Activated gamma-delta T cell (primary cell): Measurements from ENCODE around the gene NUMA1.

Experiments used
- DNase-seq: peaks from one replicate; lab custom pipeline; 2025; lab: John Stamatoyannopoulos, UW

Gene NUMA1

GRCh38 chr11:72001834-72002591, 78.3 kb downstream of the NUMA1 start:
- no peak for DNase-seq

- DNase-seq, result no peak
Measured at GRCh38 chr11:72001285-72001684, 79.1 kb downstream of the NUMA1 start.

GRCh38 chr11:72000202-72000867, 80.0 kb downstream of the NUMA1 start:
- no peak for DNase-seq

- DNase-seq, result no peak
Measured at GRCh38 chr11:71999798-72000197, 80.5 kb downstream of the NUMA1 start.

GRCh38 chr11:71999362-71999761, 81.0 kb downstream of the NUMA1 start:
- no peak for DNase-seq

- DNase-seq, result no peak
Measured at GRCh38 chr11:71998649-71999310, 81.6 kb downstream of the NUMA1 start, which contains the start of gene IL18BP. TSS of gene IL18BP (plus strand) at chr11:71998909. CDS start at chr11:71999985, 1,076 bp downstream.

GRCh38 chr11:71998061-71998460, 82.3 kb downstream of the NUMA1 start:
- no peak for DNase-seq

GRCh38 chr11:71997594-71997993, 82.7 kb downstream of the NUMA1 start:
- DNase-seq, result no peak

- no peak for DNase-seq
Measured at GRCh38 chr11:71996946-71997345, 83.4 kb downstream of the NUMA1 start.

GRCh38 chr11:71996517-71996916, 83.8 kb downstream of the NUMA1 start:
- no peak for DNase-seq

- no peak for DNase-seq
Measured at GRCh38 chr11:71995726-71996291, 84.5 kb downstream of the NUMA1 start.

GRCh38 chr11:71994786-71995185, 85.6 kb downstream of the NUMA1 start:
- DNase-seq, result no peak

GRCh38 chr11:71992136-71992730, 88.1 kb downstream of the NUMA1 start:
- DNase-seq, result no peak

GRCh38 chr11:71991494-71991893, 88.8 kb downstream of the NUMA1 start:
- DNase-seq, result no peak

GRCh38 chr11:71990701-71991100, 89.6 kb downstream of the NUMA1 start:
- DNase-seq, result no peak

GRCh38 chr11:71988050-71988449, 92.3 kb downstream of the NUMA1 start:
- DNase-seq, result no peak

GRCh38 chr11:71987521-71987920, 92.8 kb downstream of the NUMA1 start:
- no peak for DNase-seq

- DNase-seq, result no peak
Measured at GRCh38 chr11:71986131-71986530, 94.2 kb downstream of the NUMA1 start.

GRCh38 chr11:71979602-71980001, 100.7 kb downstream of the NUMA1 start:
- no peak for DNase-seq

- DNase-seq, result no peak
Measured at GRCh38 chr11:71979094-71979493, 101.2 kb downstream of the NUMA1 start.

GRCh38 chr11:71977743-71978418, 102.5 kb downstream of the NUMA1 start:
- no peak for DNase-seq

GRCh38 chr11:71977090-71977489, 103.3 kb downstream of the NUMA1 start:
- no peak for DNase-seq
